NCI-H2081 treated with DMSO at 0.1 percent for 48 hours (cell line): ENCODE data around the gene MAP1LC3C.

ENCODE experiments used
- DNase-seq: peaks from one replicate; lab custom pipeline; 2025; lab: John Stamatoyannopoulos, UW

Gene MAP1LC3C

GRCh38 chr1:241999026-241999425 is at the start of gene MAP1LC3C:
Gene MAP1LC3C (minus strand): TSS chr1:241999098. CDS start chr1:241999008, 90 bp downstream.
- no peak for DNase-seq

GRCh38 chr1:242043165-242043564 is 44.3 kb upstream of the MAP1LC3C start:
- no peak for DNase-seq

- no peak for DNase-seq
These were observed 35.5 kb upstream of the MAP1LC3C start for GRCh38 chr1:242034392-242034791.

- DNase-seq = no peak
These were observed 34.5 kb upstream of the MAP1LC3C start for GRCh38 chr1:242033447-242033846.

GRCh38 chr1:242030071-242030470 is 31.2 kb upstream of the MAP1LC3C start:
- DNase-seq = no peak

- no peak for DNase-seq
These were observed 26.8 kb upstream of the MAP1LC3C start for GRCh38 chr1:242025681-242026080.

- DNase-seq = no peak
These were observed 24.9 kb upstream of the MAP1LC3C start for GRCh38 chr1:242023805-242024204.

GRCh38 chr1:242019018-242019417 is 20.1 kb upstream of the MAP1LC3C start:
- DNase-seq = no peak

- peak; percentile 11 for DNase-seq
These were observed 18.8 kb upstream of the MAP1LC3C start for GRCh38 chr1:242017580-242018233.

- no peak for DNase-seq
These were observed 17.6 kb upstream of the MAP1LC3C start for GRCh38 chr1:242016479-242016878.

- no peak for DNase-seq
These were observed 13.2 kb upstream of the MAP1LC3C start for GRCh38 chr1:242011894-242012660.

GRCh38 chr1:242008826-242009495 is 10.1 kb upstream of the MAP1LC3C start:
- DNase-seq = no peak

- DNase-seq = no peak
These were observed 8.1 kb upstream of the MAP1LC3C start for GRCh38 chr1:242006976-242007375.

- no peak for DNase-seq
These were observed 7.1 kb upstream of the MAP1LC3C start for GRCh38 chr1:242005866-242006535.

- DNase-seq = no peak
These were observed 6.0 kb upstream of the MAP1LC3C start for GRCh38 chr1:242004751-242005495.

GRCh38 chr1:242002510-242002909 is 3.6 kb upstream of the MAP1LC3C start:
- no peak for DNase-seq

- no peak for DNase-seq
These were observed 3.2 kb upstream of the MAP1LC3C start for GRCh38 chr1:242002072-242002471.

- DNase-seq = no peak
These were observed 1.5 kb upstream of the MAP1LC3C start for GRCh38 chr1:242000434-242000833.

- DNase-seq = no peak
These were observed 431 bp downstream of the MAP1LC3C start for GRCh38 chr1:241998412-241998921.

- no peak for DNase-seq
These were observed 1.4 kb downstream of the MAP1LC3C start for GRCh38 chr1:241997401-241997998.

GRCh38 chr1:241994171-241994570 is 4.7 kb downstream of the MAP1LC3C start:
- no peak for DNase-seq
